Psoas muscle (tissue), 8 donors: ENCODE measurements around the gene TPRN. TPM values are rescaled to one million over a fixed set of nuclear protein-coding genes. Genes with fewer than 3 reads are reported as not detected.

Experiments used
- ATAC-seq, 4 donors: fragments of 200-7000 bp; cut with Tn5 transposase; one replicate each; pipeline ENCODE4 v1.9.1; 2020; ENCODE audit warnings: moderate library complexity in 3 of 4, mild to moderate bottlenecking in 2 of 4
- DNase-seq, 2 donors: peaks; one replicate each; pipeline ENCODE4 v3.0.0-alpha.2; 2020
- H3K27ac ChIP-seq: fragments of 200-600 bp; one replicate; pipeline ENCODE4 v1.8.0; 2022
- H3K27me3 ChIP-seq, 3 donors: fragments of 200-600 bp in 1 of 3; one replicate each; pipeline versions ENCODE4 v1.6.1 to v1.8.0; 2013 to 2022; ENCODE audit warnings: low read length in 2 of 3, mild to moderate bottlenecking in 2 of 3, moderate library complexity in 1 of 3; ENCODE audit not compliant: insufficient read depth in 3 of 3
- H3K36me3 ChIP-seq, 2 donors: fragments of 200-600 bp in 1 of 2; one replicate each; pipeline versions ENCODE4 v1.6.1 to v1.8.0; 2013 to 2022; ENCODE audit warnings: low read depth in 1 of 2, mild to moderate bottlenecking in 1 of 2, moderate library complexity in 1 of 2; ENCODE audit not compliant: insufficient read depth in 1 of 2
- H3K4me1 ChIP-seq: fragments of 200-600 bp; one replicate; pipeline ENCODE4 v1.8.0; 2022
- H3K4me3 ChIP-seq: fragments of 200-600 bp; one replicate; pipeline ENCODE4 v1.8.0; 2022; ENCODE audit warnings: mild to moderate bottlenecking
- H3K9me3 ChIP-seq: fragments of 200-600 bp; one replicate; pipeline ENCODE4 v1.8.0; 2022
- WGBS, 3 donors: extraction: QIAGEN DNeasy Blood & Tissue Kit; methylation state at CpG; one replicate each; pipeline versions ENCODE4 v1.1.6 to v1.1.7; 2013; 5-methylcytosine and 5-hydroxymethylcytosine counted together
- intact Hi-C, 2 donors: fragments of 100-400 bp; cut with DNase I; formaldehyde crosslinking; loops; one replicate each; pipeline versions ENCODE4 v1.11.0 to v1.14.2; 2022
- polyA plus RNA-seq, 3 donors: library from polyadenylated mRNA; stranded (reverse); fragments of 200-250 nt; gene quantifications; one replicate each; pipeline ENCODE4 v1.2.3, GENCODE V29; 2013
- total RNA-seq, 4 donors: library from RNA; stranded (reverse); fragmentation: NEBNext Ultra II Directional in 2 of 4; extraction: Animal tissue kit (Norgen Biotek cat#: 25700) in 2 of 4; gene quantifications; one replicate each; pipeline versions ENCODE4 v1.2.1 to v1.2.4, GENCODE V29; 2021 to 2023
- TF ChIP-seq, protein P1 (sequence below): fragments of 200-600 bp; IDR thresholded peaks from one replicate; pipeline ENCODE4 v1.8.0; 2022; ENCODE audit warnings: antibody characterized with exemption
- donor health status: healthy with polysubstance abuse.
- donor health status: DM: no; HTN: no; CAD: no; lungs with moderate emphysema.
- donor health status: Bipolar disorder and iron deficiency.
- donor health status: healthy.
- donor health status: DM: yes; HTN: yes; CAD: no.
- donor health status: DM: no; HTN: no; CAD: no.
- donor health status: DM: no; HTN: no; CAD: no.
- donor health status: DM: yes; HTN: yes; CAD: no.

The TPRN gene
- total and polyA plus RNA-seq, 7 donors, result 3.6 to 11.3 (median 8.6) TPM

DNA sequence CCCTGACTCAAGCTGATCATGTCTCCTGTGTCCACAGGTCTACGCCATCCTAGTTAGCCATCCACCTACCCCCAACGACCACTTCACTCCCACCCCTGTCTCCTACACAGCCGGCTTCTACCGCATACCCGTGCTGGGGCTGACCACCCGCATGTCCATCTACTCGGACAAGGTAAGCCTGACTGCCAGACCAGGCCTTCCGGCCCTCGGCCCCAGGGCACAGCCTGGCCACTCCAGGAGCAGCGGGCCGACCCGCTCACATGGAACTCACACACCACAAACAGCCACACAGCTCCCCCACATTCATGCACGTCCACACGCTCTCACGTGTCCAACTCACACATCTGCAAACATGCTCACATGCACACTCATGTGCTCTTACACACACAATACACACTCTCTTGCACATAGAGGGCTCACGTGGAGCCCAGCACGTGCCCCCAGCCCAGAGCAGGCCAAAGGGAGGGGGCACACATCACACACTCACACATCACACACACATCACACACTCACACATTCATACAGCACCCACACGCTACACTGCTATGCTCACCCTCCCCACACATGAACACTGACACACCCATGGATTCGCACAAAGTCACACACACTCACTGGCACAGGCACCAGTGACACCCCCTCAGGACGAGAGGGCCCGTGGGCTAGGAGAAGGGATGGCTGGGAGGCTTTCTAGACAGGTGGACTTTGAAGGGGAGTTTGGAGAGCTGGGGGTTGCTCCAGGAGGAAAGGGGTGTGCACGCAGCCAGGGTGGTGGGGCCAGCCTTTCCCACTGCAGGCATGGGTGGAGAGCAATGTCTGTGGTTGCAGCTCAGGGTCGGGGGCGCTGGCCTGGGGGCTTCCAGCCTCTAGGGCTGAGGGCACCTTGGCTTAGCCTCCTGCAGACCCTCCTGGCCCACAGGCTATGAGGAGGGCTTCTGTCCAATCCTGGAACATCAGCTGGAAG lies 58.3 kb downstream of the TPRN start:
- TF ChIP-seq, protein P1, sequence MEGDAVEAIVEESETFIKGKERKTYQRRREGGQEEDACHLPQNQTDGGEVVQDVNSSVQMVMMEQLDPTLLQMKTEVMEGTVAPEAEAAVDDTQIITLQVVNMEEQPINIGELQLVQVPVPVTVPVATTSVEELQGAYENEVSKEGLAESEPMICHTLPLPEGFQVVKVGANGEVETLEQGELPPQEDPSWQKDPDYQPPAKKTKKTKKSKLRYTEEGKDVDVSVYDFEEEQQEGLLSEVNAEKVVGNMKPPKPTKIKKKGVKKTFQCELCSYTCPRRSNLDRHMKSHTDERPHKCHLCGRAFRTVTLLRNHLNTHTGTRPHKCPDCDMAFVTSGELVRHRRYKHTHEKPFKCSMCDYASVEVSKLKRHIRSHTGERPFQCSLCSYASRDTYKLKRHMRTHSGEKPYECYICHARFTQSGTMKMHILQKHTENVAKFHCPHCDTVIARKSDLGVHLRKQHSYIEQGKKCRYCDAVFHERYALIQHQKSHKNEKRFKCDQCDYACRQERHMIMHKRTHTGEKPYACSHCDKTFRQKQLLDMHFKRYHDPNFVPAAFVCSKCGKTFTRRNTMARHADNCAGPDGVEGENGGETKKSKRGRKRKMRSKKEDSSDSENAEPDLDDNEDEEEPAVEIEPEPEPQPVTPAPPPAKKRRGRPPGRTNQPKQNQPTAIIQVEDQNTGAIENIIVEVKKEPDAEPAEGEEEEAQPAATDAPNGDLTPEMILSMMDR, result no peak
- H3K27me3 ChIP-seq, result peaks cover 0 to 89% (median 44%) of the 10 kb centered on the region in 3 donors
- no peaks in the 10 kb centered on the region for H3K36me3 ChIP-seq
- H3K4me1 ChIP-seq, result no peaks in the 10 kb centered on the region
- intact Hi-C loops, result no loop called here
- no peak overlapping the region for H3K27ac ChIP-seq
- WGBS, 3 donors, result 68 to 75% (median 70%) methylated on average over 23 to 24 of the region's 24 CpGs
- no peak overlapping the region for H3K4me3 ChIP-seq
- ATAC-seq (no peak), DNase-seq (no peak)
- H3K9me3 ChIP-seq, result no peaks in the 10 kb centered on the region

Other genes starting within 250 kb of the TPRN start
Only the 30 nearest of the 32 such genes appear.
- 100 to 1,000 TPM in 1 of 4 donors, 10 to 100 TPM in 3; 23.3 to 130 (median 74.3) TPM for gene PTGDS, start 223.2 kb downstream of the TPRN start, total RNA-seq
- gene PTGDS, start 223.2 kb downstream of the TPRN start, polyA plus RNA-seq, result 10 to 100 TPM; 29.9 to 37.9 (median 37.8) TPM
- under 1 TPM; 0.10 to 0.79 (median 0.38) TPM for gene LCNL1, start 217.7 kb downstream of the TPRN start, total RNA-seq
- gene LCNL1, start 217.7 kb downstream of the TPRN start, polyA plus RNA-seq, result under 1 TPM; 0.04 to 0.14 (median 0.06) TPM
- gene PAXX, start 208.3 kb downstream of the TPRN start, total RNA-seq, result 10 to 100 TPM in 3 of 4 donors, 1 to 10 TPM in 1; 9.4 to 15.6 (median 12.4) TPM
- gene PAXX, start 208.3 kb downstream of the TPRN start, polyA plus RNA-seq, result 10 to 100 TPM; 16.5 to 39.2 (median 25.2) TPM
- gene CLIC3, start 204.2 kb downstream of the TPRN start, total RNA-seq, result under 1 TPM in 3 of 4 donors, not detected in 1; 0.38 to 0.90 (median 0.54) TPM
- gene CLIC3, start 204.2 kb downstream of the TPRN start, polyA plus RNA-seq, result under 1 TPM; 0.55 to 0.94 (median 0.79) TPM
- 10 to 100 TPM; 12.2 to 23.5 (median 18.3) TPM for gene ABCA2, start 172.5 kb downstream of the TPRN start, total RNA-seq
- 10 to 100 TPM in 1 of 3 donors, 1 to 10 TPM in 2; 6.9 to 11.1 (median 8.5) TPM for gene ABCA2, start 172.5 kb downstream of the TPRN start, polyA plus RNA-seq
- under 1 TPM in 1 of 4 donors, not detected in 3; 0.08 TPM for gene FUT7, start 168.7 kb downstream of the TPRN start, total RNA-seq
- gene FUT7, start 168.7 kb downstream of the TPRN start, polyA plus RNA-seq, result under 1 TPM in 2 of 3 donors, not detected in 1; 0.01 to 0.06 TPM
- gene NPDC1, start 154.6 kb downstream of the TPRN start, total RNA-seq, result 10 to 100 TPM; 17.3 to 32.1 (median 22.6) TPM
- gene NPDC1, start 154.6 kb downstream of the TPRN start, polyA plus RNA-seq, result 10 to 100 TPM; 14.8 to 23.2 (median 17.6) TPM
- 1 to 10 TPM in 2 of 4 donors, under 1 TPM in 2; 0.59 to 1.4 (median 0.95) TPM for gene ENTPD2, start 146.7 kb downstream of the TPRN start, total RNA-seq
- gene ENTPD2, start 146.7 kb downstream of the TPRN start, polyA plus RNA-seq, result under 1 TPM; 0.17 to 0.29 (median 0.28) TPM
- under 1 TPM; 0.10 to 0.15 (median 0.12) TPM for gene SAPCD2, start 130.2 kb downstream of the TPRN start, total RNA-seq
- under 1 TPM in 2 of 3 donors, not detected in 1; 0.18 to 0.22 TPM for gene SAPCD2, start 130.2 kb downstream of the TPRN start, polyA plus RNA-seq
- 1 to 10 TPM; 1.8 to 4.5 (median 3.0) TPM for gene UAP1L1, start 123.2 kb downstream of the TPRN start, total RNA-seq
- gene UAP1L1, start 123.2 kb downstream of the TPRN start, polyA plus RNA-seq, result 1 to 10 TPM; 1.5 to 2.4 (median 1.7) TPM
- 10 to 100 TPM; 13.5 to 18.1 (median 14.4) TPM for gene MAN1B1, start 113.8 kb downstream of the TPRN start, total RNA-seq
- gene MAN1B1, start 113.8 kb downstream of the TPRN start, polyA plus RNA-seq, result 10 to 100 TPM; 13.1 to 24.4 (median 21.8) TPM
- 10 to 100 TPM; 43.2 to 75.3 (median 67.5) TPM for gene DPP7, start 86.0 kb downstream of the TPRN start, total RNA-seq
- 10 to 100 TPM; 34.8 to 67.7 (median 61.3) TPM for gene DPP7, start 86.0 kb downstream of the TPRN start, polyA plus RNA-seq
- gene GRIN1, start 61.6 kb downstream of the TPRN start, total RNA-seq, result not detected
- under 1 TPM in 1 of 3 donors, not detected in 2; 0.06 TPM for gene GRIN1, start 61.6 kb downstream of the TPRN start, polyA plus RNA-seq
- not detected for gene LRRC26, start 30.7 kb downstream of the TPRN start, total RNA-seq
- gene LRRC26, start 30.7 kb downstream of the TPRN start, polyA plus RNA-seq, result not detected
- not detected for gene TMEM210, start 28.7 kb downstream of the TPRN start, total RNA-seq
- not detected for gene TMEM210, start 28.7 kb downstream of the TPRN start, polyA plus RNA-seq
- gene ANAPC2, start 12.2 kb downstream of the TPRN start, total RNA-seq, result 10 to 100 TPM; 20.5 to 32.1 (median 24.3) TPM
- 10 to 100 TPM; 13.0 to 22.6 (median 21.6) TPM for gene ANAPC2, start 12.2 kb downstream of the TPRN start, polyA plus RNA-seq
- gene SSNA1, start 12.1 kb downstream of the TPRN start, total RNA-seq, result 10 to 100 TPM; 51.5 to 65.4 (median 54.4) TPM
- 100 to 1,000 TPM; 101 to 176 (median 142) TPM for gene SSNA1, start 12.1 kb downstream of the TPRN start, polyA plus RNA-seq
- 10 to 100 TPM; 31.2 to 40.1 (median 36.0) TPM for gene TMEM203, start 4.9 kb upstream of the TPRN start, total RNA-seq
- gene TMEM203, start 4.9 kb upstream of the TPRN start, polyA plus RNA-seq, result 10 to 100 TPM; 30.6 to 71.6 (median 47.7) TPM
- gene NDOR1, start 5.0 kb upstream of the TPRN start, total RNA-seq, result 1 to 10 TPM; 2.2 to 4.4 (median 3.7) TPM
- 1 to 10 TPM; 1.5 to 6.3 (median 6.2) TPM for gene NDOR1, start 5.0 kb upstream of the TPRN start, polyA plus RNA-seq
- 10 to 100 TPM in 1 of 4 donors, 1 to 10 TPM in 3; 4.8 to 12.8 (median 8.1) TPM for gene RNF208, start 21.5 kb upstream of the TPRN start, total RNA-seq
- gene RNF208, start 21.5 kb upstream of the TPRN start, polyA plus RNA-seq, result 1 to 10 TPM; 5.9 to 6.4 (median 6.1) TPM
- under 1 TPM in 3 of 4 donors, not detected in 1; 0.18 to 0.77 (median 0.32) TPM for gene CYSRT1, start 24.4 kb upstream of the TPRN start, total RNA-seq
- 1 to 10 TPM in 1 of 3 donors, under 1 TPM in 2; 0.08 to 1.1 (median 0.11) TPM for gene CYSRT1, start 24.4 kb upstream of the TPRN start, polyA plus RNA-seq
- gene RNF224, start 26.8 kb upstream of the TPRN start, total RNA-seq, result not detected
- under 1 TPM in 1 of 3 donors, not detected in 2; 0.01 TPM for gene RNF224, start 26.8 kb upstream of the TPRN start, polyA plus RNA-seq
- gene SLC34A3, start 30.2 kb upstream of the TPRN start, total RNA-seq, result not detected
- not detected for gene SLC34A3, start 30.2 kb upstream of the TPRN start, polyA plus RNA-seq
- 100 to 1,000 TPM; 111 to 273 (median 230) TPM for gene TUBB4B, start 40.5 kb upstream of the TPRN start, total RNA-seq
- 100 to 1,000 TPM; 350 to 838 (median 389) TPM for gene TUBB4B, start 40.5 kb upstream of the TPRN start, polyA plus RNA-seq
- gene STPG3, start 50.5 kb upstream of the TPRN start, total RNA-seq, result not detected
- gene STPG3, start 50.5 kb upstream of the TPRN start, polyA plus RNA-seq, result under 1 TPM in 1 of 3 donors, not detected in 2; 0.08 TPM
- gene NELFB, start 54.6 kb upstream of the TPRN start, total RNA-seq, result 10 to 100 TPM; 39.1 to 53.7 (median 42.8) TPM
- 10 to 100 TPM; 43.2 to 74.3 (median 58.5) TPM for gene NELFB, start 54.6 kb upstream of the TPRN start, polyA plus RNA-seq
- 1 to 10 TPM; 1.7 to 2.3 (median 2.1) TPM for gene TOR4A, start 77.0 kb upstream of the TPRN start, total RNA-seq
- gene TOR4A, start 77.0 kb upstream of the TPRN start, polyA plus RNA-seq, result 1 to 10 TPM in 2 of 3 donors, under 1 TPM in 1; 0.77 to 2.3 (median 1.1) TPM
- gene NRARP, start 101.5 kb upstream of the TPRN start, total RNA-seq, result 1 to 10 TPM; 3.5 to 7.5 (median 5.3) TPM
- 1 to 10 TPM in 1 of 3 donors, under 1 TPM in 2; 0.73 to 1.4 (median 0.91) TPM for gene NRARP, start 101.5 kb upstream of the TPRN start, polyA plus RNA-seq
- gene EXD3, start 222.4 kb upstream of the TPRN start, total RNA-seq, result 10 to 100 TPM in 2 of 4 donors, 1 to 10 TPM in 2; 6.7 to 11.2 (median 9.7) TPM
- gene EXD3, start 222.4 kb upstream of the TPRN start, polyA plus RNA-seq, result 1 to 10 TPM; 5.7 to 9.9 (median 7.2) TPM
- 1 to 10 TPM in 3 of 4 donors, under 1 TPM in 1; 0.62 to 5.1 (median 2.5) TPM for gene NOXA1, start 222.7 kb upstream of the TPRN start, total RNA-seq
- 1 to 10 TPM in 1 of 3 donors, under 1 TPM in 2; 0.43 to 1.0 (median 0.83) TPM for gene NOXA1, start 222.7 kb upstream of the TPRN start, polyA plus RNA-seq